Hematopoietic multipotent progenitor cell treated with erythropoietin and hydrocortisone succinate and interleukin-3 and kit ligand, for 8 days (in vitro differentiated cells): ENCODE measurements around the gene ATG7.
A peak's percentile ranks its signal among the peaks of the same experiment; 100 is the strongest.
"Not testable (repeated sequence)": the region's sequence is repeated elsewhere in the genome, so short reads cannot be mapped to it uniquely, and the experiment has no call there.

Experiments
- DNase-seq: peaks from one replicate; pipeline ENCODE4 v3.0.0-alpha.2; 2015

Gene ATG7

DNA sequence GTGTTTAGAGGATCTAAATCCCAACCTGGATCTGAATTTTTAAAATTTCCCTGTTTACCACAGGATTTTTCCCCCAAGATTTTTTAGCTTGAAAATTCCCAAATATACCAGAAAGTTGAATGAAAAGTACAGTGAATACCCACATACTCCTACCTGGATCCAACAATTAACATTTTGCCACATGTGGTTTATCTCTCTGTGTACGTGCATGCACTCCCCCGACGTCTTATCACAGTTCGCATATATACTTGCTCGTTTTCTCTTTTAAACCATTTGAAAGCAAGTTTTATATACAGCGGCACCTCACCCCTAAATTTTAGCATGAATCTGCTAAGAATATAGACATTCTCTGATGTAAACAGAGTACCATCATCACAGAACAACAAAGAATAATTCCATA, 165.3 kb downstream of the ATG7 start:
- DNase-seq = peak; percentile 24

- DNase-seq = no peak
Observed at GRCh38 chr3:11438646-11439045, 166.4 kb downstream of the ATG7 start.

GRCh38 chr3:11441346-11441745, 169.1 kb downstream of the ATG7 start:
- not testable (repeated sequence) for DNase-seq

- no peak for DNase-seq
Observed at GRCh38 chr3:11444404-11444803, 172.2 kb downstream of the ATG7 start.

DNA sequence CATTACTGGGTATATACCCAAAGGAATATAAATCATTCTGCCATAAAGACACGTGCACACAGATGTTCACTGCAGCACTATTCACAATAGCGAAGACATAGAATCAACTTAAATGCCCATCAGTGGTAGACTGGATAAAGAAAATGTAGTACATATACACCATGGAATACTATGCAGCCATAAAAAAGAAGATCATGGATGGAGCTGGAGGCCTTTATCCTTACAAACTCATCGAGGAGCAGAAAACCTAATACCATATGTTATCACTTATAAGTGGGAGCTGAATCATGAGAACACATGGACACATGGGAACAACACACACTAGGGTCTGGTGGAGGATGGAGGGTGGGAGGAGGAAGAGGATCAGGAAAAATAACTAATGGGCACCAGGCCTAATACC, 173.0 kb downstream of the ATG7 start:
- DNase-seq = not testable (repeated sequence)

- DNase-seq = no peak
Observed at GRCh38 chr3:11445883-11446282, 173.7 kb downstream of the ATG7 start.

- no peak for DNase-seq
Observed at GRCh38 chr3:11447584-11448200, 175.5 kb downstream of the ATG7 start.

DNA sequence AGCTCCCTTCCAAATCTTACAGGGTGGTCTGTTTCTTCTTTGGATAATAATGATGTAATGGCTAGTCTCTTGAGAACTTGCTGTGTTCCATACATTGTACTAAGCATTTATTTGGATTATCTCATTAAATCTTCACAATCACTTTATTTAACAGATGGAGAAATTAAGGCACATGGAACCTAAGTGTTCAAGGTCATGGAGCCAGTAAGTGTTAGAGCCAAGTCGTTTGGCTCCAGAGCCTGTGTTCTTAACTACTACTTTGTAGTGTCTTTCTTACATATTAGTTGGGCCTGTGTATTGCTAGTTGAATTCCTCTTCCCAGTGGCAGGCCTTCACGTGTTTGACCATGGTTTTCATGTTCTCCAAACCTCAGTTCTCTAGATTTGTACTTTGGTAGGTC, 177.8 kb downstream of the ATG7 start:
- DNase-seq = no peak

GRCh38 chr3:11452312-11452711, 180.1 kb downstream of the ATG7 start:
- no peak for DNase-seq

- DNase-seq = no peak
Observed at GRCh38 chr3:11452885-11453847, 181.0 kb downstream of the ATG7 start.

- DNase-seq = no peak
Observed at GRCh38 chr3:11455956-11456355, 183.8 kb downstream of the ATG7 start.

DNA sequence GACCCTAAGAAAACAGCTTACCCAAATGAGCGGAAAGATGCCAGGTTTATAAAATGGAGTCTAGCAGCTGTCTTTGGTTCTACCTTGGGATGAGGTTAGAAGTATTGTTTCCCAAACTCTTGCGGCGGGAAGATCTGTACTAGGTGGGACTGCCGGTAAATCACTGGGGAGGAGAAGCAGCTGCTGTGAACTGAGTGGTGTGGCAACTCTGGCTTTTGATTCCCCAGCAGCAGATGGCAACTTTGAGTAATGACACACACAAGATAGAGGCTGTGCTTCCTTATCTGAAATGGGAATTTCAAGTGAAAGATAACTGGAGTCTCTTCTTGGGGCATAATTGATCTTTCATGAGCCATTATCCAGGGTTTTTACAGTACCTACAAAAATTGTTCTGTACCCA, 184.9 kb downstream of the ATG7 start:
- DNase-seq = no peak

DNA sequence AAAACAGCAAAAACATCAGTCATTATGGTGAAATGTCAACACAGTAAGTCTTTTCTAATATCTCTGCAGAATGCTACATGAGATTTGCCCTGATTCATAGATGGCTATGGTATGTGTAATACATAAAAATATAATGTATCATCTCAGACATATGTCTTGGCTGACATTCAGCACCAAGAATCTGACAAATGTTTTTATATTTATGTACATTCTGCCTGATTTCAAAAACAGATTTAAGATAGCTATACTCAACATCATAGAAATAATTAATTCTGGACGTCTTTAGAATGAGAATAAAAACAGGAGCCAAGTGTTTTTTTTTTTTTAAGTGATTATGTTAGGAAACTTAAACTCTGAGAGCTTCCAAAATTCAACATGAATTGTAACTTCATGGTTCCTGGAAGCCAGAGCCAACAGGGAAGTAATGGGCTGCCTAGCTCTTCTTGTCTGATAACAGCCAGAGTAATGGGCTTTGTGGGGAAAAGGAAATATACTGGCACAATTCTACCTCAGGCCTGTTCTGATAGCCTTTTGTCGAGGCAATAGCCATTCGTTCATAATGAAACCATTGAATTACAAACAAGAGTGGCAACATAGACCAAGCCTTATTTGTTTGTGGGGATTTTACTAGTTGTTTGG, 187.1 kb downstream of the ATG7 start:
- DNase-seq = no peak

GRCh38 chr3:11461226-11461625, 189.0 kb downstream of the ATG7 start:
- no peak for DNase-seq

DNA sequence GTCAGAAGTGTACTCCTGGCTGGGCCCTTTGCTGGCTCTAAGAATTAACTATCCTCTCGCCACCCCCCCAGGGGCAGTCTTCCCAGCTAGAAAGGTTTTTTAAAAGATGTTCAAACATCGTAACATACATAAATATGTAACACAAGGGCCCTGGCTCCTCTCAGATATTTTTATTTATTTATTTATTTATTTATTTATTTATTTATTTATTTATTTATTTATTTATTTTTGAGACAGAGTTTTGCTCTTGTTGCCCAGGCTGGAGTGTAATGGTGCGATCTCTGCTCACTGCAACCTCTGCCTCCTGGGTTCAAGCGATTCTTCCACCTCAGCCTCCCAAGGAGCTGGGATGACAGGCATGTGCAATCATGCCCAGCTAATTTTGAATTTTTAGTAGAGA, 190.5 kb downstream of the ATG7 start:
- DNase-seq = not testable (repeated sequence)

- DNase-seq = no peak
Observed at GRCh38 chr3:11463591-11463990, 191.4 kb downstream of the ATG7 start.

DNA sequence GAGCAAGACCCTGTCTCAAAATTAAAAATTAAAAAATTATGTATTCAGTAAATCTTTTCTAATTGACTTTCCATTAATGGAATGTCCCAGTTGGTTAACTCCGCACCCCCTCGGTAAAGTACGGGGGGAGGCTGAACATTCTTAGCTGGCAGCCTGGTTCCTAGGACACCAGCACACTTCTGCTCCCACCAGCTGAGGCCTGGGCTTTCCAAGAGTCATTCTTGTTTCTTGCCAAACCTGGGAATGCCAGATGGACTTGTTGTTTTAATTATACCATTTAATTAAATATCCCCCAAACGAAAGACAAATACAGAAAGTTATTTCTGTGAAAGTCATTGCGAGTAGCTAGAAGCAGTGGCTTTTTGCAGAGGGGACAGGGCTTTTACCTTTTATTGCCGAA, 192.2 kb downstream of the ATG7 start:
- no peak for DNase-seq

- no peak for DNase-seq
Observed at GRCh38 chr3:11465744-11466616, 193.8 kb downstream of the ATG7 start.

DNA sequence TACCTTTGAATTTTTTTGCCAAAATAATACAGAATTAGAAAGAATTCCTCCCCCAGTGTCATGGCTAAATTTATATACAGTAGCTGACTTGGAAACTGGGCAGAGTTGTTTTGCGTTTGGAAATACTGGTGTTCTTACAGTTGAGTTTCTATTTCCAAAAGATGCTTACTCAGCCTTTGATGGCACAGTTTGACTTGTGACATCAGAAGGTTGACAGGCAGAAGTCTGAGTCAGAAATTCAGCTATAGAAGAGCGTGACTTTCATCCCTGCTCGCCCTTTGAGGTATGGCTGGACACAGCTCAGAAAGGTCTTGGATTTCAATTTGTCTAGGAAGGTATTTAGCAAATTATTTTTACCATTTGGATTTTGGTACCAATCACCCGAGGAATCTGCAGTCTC, 195.7 kb downstream of the ATG7 start:
- DNase-seq = no peak

GRCh38 chr3:11470031-11470853, 198.0 kb downstream of the ATG7 start:
- DNase-seq = no peak

- DNase-seq = no peak
Observed at GRCh38 chr3:11475324-11475723, 203.1 kb downstream of the ATG7 start.

GRCh38 chr3:11476735-11477144, 204.5 kb downstream of the ATG7 start:
- DNase-seq = no peak
